ENCODE measurements around the gene CYTH1.

Gene CYTH1

GRCh38 chr17:78667091-78667490, 115.0 kb downstream of the CYTH1 start:
- Mint-ChIP-seq H3K36me3 (peaks cover 1% of the 10 kb centered on the region), H3K27me3 (no peaks in the 10 kb centered on the region), H3K9me3 (no peaks in the 10 kb centered on the region), H3K4me3 (no peak overlapping the region), H3K27ac (no peak overlapping the region), H3K4me1 (peaks cover 31% of the 10 kb centered on the region)

GRCh38 chr17:78665952-78666920, 115.8 kb downstream of the CYTH1 start:
- H3K4me1 Mint-ChIP-seq, result peaks cover 31% of the 10 kb centered on the region
- peak overlapping the region; percentile 84 for H3K27ac Mint-ChIP-seq
- no peaks in the 10 kb centered on the region for H3K9me3 Mint-ChIP-seq
- peaks cover 1% of the 10 kb centered on the region for H3K36me3 Mint-ChIP-seq
- H3K4me3 Mint-ChIP-seq, result peak overlapping the region; percentile 71
- H3K27me3 Mint-ChIP-seq, result no peaks in the 10 kb centered on the region

GRCh38 chr17:78665387-78665951, 116.6 kb downstream of the CYTH1 start:
- H3K27me3 Mint-ChIP-seq, result no peaks in the 10 kb centered on the region
- H3K27ac Mint-ChIP-seq, result peak overlapping the region; percentile 84
- no peaks in the 10 kb centered on the region for H3K9me3 Mint-ChIP-seq
- peak overlapping the region; percentile 71 for H3K4me3 Mint-ChIP-seq
- peaks cover 31% of the 10 kb centered on the region for H3K4me1 Mint-ChIP-seq
- peaks cover 1% of the 10 kb centered on the region for H3K36me3 Mint-ChIP-seq

GRCh38 chr17:78664476-78665386, 117.3 kb downstream of the CYTH1 start:
- Mint-ChIP-seq H3K9me3 (no peaks in the 10 kb centered on the region), H3K27ac (peak overlapping the region; percentile 84), H3K27me3 (no peaks in the 10 kb centered on the region), H3K4me3 (no peak overlapping the region), H3K4me1 (peaks cover 31% of the 10 kb centered on the region), H3K36me3 (peaks cover 1% of the 10 kb centered on the region)

GRCh38 chr17:78661093-78661770, 120.8 kb downstream of the CYTH1 start:
- no peak overlapping the region for H3K4me3 Mint-ChIP-seq
- H3K27ac Mint-ChIP-seq, result no peak overlapping the region
- H3K4me1 Mint-ChIP-seq, result peaks cover 14% of the 10 kb centered on the region
- H3K9me3 Mint-ChIP-seq, result no peaks in the 10 kb centered on the region
- H3K36me3 Mint-ChIP-seq, result no peaks in the 10 kb centered on the region
- no peaks in the 10 kb centered on the region for H3K27me3 Mint-ChIP-seq

- Mint-ChIP-seq H3K4me1 (no peaks in the 10 kb centered on the region), H3K4me3 (no peak overlapping the region), H3K36me3 (no peaks in the 10 kb centered on the region), H3K9me3 (no peaks in the 10 kb centered on the region), H3K27me3 (no peaks in the 10 kb centered on the region), H3K27ac (no peak overlapping the region)
These were observed 122.5 kb downstream of the CYTH1 start for GRCh38 chr17:78659546-78659945.

- Mint-ChIP-seq H3K4me1 (no peaks in the 10 kb centered on the region), H3K9me3 (no peaks in the 10 kb centered on the region), H3K27me3 (no peaks in the 10 kb centered on the region), H3K4me3 (no peak overlapping the region), H3K36me3 (no peaks in the 10 kb centered on the region), H3K27ac (no peak overlapping the region)
These were observed 123.7 kb downstream of the CYTH1 start for GRCh38 chr17:78658281-78658785.

- no peaks in the 10 kb centered on the region for H3K4me1 Mint-ChIP-seq
- H3K4me3 Mint-ChIP-seq, result no peak overlapping the region
- H3K36me3 Mint-ChIP-seq, result no peaks in the 10 kb centered on the region
- no peaks in the 10 kb centered on the region for H3K27me3 Mint-ChIP-seq
- H3K27ac Mint-ChIP-seq, result no peak overlapping the region
- no peaks in the 10 kb centered on the region for H3K9me3 Mint-ChIP-seq
These were observed 126.7 kb downstream of the CYTH1 start for GRCh38 chr17:78655251-78655940.

GRCh38 chr17:78654325-78654724, 127.7 kb downstream of the CYTH1 start:
- H3K36me3 Mint-ChIP-seq, result peaks cover under 1% of the 10 kb centered on the region
- no peaks in the 10 kb centered on the region for H3K9me3 Mint-ChIP-seq
- no peaks in the 10 kb centered on the region for H3K27me3 Mint-ChIP-seq
- no peak overlapping the region for H3K4me3 Mint-ChIP-seq
- no peaks in the 10 kb centered on the region for H3K4me1 Mint-ChIP-seq
- no peak overlapping the region for H3K27ac Mint-ChIP-seq

GRCh38 chr17:78653382-78653781, 128.7 kb downstream of the CYTH1 start:
- Mint-ChIP-seq H3K4me1 (no peaks in the 10 kb centered on the region), H3K4me3 (no peak overlapping the region), H3K36me3 (peaks cover 2% of the 10 kb centered on the region), H3K27me3 (no peaks in the 10 kb centered on the region), H3K9me3 (no peaks in the 10 kb centered on the region), H3K27ac (no peak overlapping the region)

- H3K4me1 Mint-ChIP-seq, result no peaks in the 10 kb centered on the region
- H3K4me3 Mint-ChIP-seq, result no peak overlapping the region
- no peaks in the 10 kb centered on the region for H3K27me3 Mint-ChIP-seq
- H3K9me3 Mint-ChIP-seq, result no peaks in the 10 kb centered on the region
- H3K27ac Mint-ChIP-seq, result no peak overlapping the region
- peaks cover 2% of the 10 kb centered on the region for H3K36me3 Mint-ChIP-seq
These were observed 129.2 kb downstream of the CYTH1 start for GRCh38 chr17:78652913-78653312.

GRCh38 chr17:78652024-78652423, 130.0 kb downstream of the CYTH1 start:
- Mint-ChIP-seq H3K36me3 (peaks cover 2% of the 10 kb centered on the region), H3K9me3 (no peaks in the 10 kb centered on the region), H3K4me3 (no peak overlapping the region), H3K27ac (no peak overlapping the region), H3K27me3 (no peaks in the 10 kb centered on the region), H3K4me1 (no peaks in the 10 kb centered on the region)

- H3K27me3 Mint-ChIP-seq, result no peaks in the 10 kb centered on the region
- no peaks in the 10 kb centered on the region for H3K9me3 Mint-ChIP-seq
- peaks cover 2% of the 10 kb centered on the region for H3K36me3 Mint-ChIP-seq
- H3K4me3 Mint-ChIP-seq, result no peak overlapping the region
- no peaks in the 10 kb centered on the region for H3K4me1 Mint-ChIP-seq
- H3K27ac Mint-ChIP-seq, result no peak overlapping the region
These were observed 130.5 kb downstream of the CYTH1 start for GRCh38 chr17:78651554-78651953.

GRCh38 chr17:78650093-78650715, 131.9 kb downstream of the CYTH1 start:
- H3K4me1 Mint-ChIP-seq, result peaks cover 10% of the 10 kb centered on the region

More at GRCh38 chr17:78650093-78650715, 131.9 kb downstream of the CYTH1 start:
- H3K9me3 Mint-ChIP-seq, result no peaks in the 10 kb centered on the region
- no peak overlapping the region for H3K27ac Mint-ChIP-seq
- H3K36me3 Mint-ChIP-seq, result peaks cover 2% of the 10 kb centered on the region
- H3K27me3 Mint-ChIP-seq, result no peaks in the 10 kb centered on the region
- no peak overlapping the region for H3K4me3 Mint-ChIP-seq
